ENCODE measurements around the gene PALLD.

DNA sequence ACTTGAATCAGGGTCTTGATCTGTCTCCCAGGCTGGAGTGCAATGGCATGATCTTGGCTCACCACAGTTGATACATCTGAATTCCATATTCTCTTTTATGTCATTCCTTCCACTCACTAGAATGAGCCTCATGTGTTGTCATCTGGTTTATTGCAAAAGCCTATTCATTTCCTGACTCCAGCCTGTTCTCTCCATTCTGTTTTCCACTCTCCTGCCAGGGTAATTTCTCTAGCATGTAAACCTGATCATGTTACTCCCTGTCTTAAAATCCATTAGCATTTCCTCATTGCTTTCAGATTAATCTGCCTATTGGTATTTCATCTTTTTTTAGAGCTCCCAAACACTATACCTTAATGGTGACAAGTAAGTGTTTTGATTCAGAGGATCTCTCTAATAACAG is 12.2 kb upstream of the PALLD start:
- TF ChIP-seq, protein P1, sequence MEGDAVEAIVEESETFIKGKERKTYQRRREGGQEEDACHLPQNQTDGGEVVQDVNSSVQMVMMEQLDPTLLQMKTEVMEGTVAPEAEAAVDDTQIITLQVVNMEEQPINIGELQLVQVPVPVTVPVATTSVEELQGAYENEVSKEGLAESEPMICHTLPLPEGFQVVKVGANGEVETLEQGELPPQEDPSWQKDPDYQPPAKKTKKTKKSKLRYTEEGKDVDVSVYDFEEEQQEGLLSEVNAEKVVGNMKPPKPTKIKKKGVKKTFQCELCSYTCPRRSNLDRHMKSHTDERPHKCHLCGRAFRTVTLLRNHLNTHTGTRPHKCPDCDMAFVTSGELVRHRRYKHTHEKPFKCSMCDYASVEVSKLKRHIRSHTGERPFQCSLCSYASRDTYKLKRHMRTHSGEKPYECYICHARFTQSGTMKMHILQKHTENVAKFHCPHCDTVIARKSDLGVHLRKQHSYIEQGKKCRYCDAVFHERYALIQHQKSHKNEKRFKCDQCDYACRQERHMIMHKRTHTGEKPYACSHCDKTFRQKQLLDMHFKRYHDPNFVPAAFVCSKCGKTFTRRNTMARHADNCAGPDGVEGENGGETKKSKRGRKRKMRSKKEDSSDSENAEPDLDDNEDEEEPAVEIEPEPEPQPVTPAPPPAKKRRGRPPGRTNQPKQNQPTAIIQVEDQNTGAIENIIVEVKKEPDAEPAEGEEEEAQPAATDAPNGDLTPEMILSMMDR (IDR thresholded peaks at IDR 0.05; ENCODE audit: low read length) = no peak
- no peak for TF ChIP-seq EZH2 (IDR thresholded peaks at IDR 0.05; ENCODE audit: borderline replicate concordance, low read length)
